HG03103 (cell line): ENCODE results near the gene CTNND2.
"Not testable (repeated sequence)": the region's sequence is repeated elsewhere in the genome, so short reads cannot be mapped to it uniquely, and the experiment has no call there.

Experiments
- ATAC-seq: cut with Tn5 transposase; IDR thresholded peaks from one replicate; pipeline ENCODE4 v1.9.1; 2021; ENCODE audit warnings: low read depth; ENCODE audit not compliant: unreplicated experiment

CTNND2 gene

GRCh38 chr5:11878814-11879213, 25.4 kb downstream of the CTNND2 start:
- ATAC-seq: no peak

DNA sequence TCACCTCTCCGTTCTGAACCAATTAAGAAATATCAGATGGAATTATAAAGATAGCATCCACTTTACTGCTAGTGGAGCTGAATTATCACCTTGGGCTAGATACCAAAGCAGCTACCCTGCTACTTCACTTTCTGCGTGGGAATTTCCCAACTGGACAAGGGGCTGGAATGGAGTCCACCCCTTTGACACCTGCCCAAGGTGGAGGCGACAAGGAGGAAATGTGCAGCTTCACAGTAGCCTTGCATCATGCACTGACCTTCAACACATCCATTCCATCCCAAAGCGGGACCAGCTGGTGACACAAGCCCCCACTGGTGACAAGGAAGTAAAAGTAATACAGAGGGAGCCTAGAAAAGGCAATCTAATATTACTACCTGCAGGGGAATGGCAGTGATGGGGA, 30.7 kb downstream of the CTNND2 start:
- ATAC-seq: no peak

DNA sequence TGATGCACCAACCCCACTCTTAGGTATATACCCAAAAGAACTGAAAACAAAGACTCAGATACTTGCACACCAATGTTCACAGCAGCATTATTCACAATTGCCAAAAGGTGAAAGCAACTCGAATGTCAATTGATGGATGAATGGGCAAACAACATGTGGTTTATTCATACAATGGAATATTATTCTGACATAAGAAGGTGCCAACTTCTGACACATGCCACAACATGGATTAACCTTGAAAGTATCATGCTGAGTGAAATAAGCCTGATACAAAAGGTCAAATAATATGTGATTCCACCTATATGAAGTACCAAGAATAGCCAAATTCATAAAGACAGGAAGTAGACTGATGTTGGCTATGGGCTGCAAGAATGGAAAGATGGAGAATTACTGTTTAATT, 35.0 kb downstream of the CTNND2 start:
- ATAC-seq: no peak

GRCh38 chr5:11863911-11864310, 40.3 kb downstream of the CTNND2 start:
- ATAC-seq: no peak

DNA sequence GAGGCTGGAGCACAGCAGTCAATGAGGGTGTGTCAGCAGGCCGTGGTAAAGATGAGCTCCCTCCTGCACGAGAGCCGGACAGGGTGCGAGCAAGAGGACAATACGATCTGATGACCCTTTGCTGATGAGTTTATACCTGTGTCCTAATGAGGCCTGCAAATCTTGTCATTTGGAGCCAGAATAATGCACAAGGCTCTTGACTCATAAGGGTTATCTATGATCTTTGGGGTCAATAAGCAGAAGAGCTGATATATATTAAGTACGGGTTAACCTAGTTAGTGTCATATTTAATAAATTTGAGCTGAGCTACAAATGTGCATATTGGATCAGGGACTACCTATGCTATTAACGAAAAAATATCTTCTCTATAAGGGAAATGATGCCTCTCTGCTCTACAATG, 46.9 kb downstream of the CTNND2 start:
- ATAC-seq: no peak

GRCh38 chr5:11854936-11855335, 49.3 kb downstream of the CTNND2 start:
- ATAC-seq: no peak

GRCh38 chr5:11853796-11854195, 50.5 kb downstream of the CTNND2 start:
- no peak for ATAC-seq

DNA sequence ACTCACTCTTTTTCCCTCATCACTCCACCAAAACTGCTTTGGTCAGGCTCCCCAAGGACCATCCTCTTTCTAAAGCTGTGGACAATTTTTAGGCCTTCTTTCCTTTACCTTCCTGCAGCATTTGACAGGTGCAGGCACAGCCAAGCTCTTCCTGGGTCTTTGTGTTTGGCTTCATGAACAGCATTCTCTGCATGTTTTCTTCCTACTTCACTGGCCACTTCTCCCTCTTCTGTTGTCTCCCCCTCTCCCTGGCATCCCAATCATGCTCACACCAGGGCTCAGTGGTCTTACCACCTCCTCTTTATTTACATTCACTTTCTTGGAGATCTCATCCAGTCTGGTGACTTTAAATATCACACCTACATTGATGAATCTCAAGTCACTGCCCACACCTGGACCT, 51.1 kb downstream of the CTNND2 start:
- no peak for ATAC-seq

GRCh38 chr5:11852717-11853087, 51.5 kb downstream of the CTNND2 start:
- no peak for ATAC-seq

GRCh38 chr5:11851965-11852716, 52.1 kb downstream of the CTNND2 start:
- ATAC-seq: no peak

DNA sequence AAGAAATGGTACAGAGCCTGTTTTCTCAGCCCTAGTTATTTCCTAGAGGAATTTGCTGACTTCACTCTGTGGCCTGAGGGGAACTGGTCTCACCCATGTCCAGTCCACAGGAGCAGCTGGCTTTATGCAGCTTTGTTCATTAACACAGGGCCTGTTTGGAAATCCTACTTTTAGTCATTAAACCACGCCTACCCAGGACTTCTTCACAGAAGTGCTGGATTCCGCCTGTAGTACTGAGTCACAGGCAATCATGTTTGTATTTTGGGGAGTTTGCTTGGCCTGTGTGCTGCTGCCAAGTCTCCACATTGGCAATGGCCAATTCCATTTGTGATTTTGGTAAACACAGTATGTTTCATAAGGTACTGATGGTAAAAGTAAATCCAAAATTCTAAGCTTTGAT, 52.8 kb downstream of the CTNND2 start:
- ATAC-seq: no peak

- ATAC-seq: not testable (repeated sequence)
These were observed 75.7 kb downstream of the CTNND2 start for GRCh38 chr5:11828566-11828965.

- no peak for ATAC-seq
These were observed 81.6 kb downstream of the CTNND2 start for GRCh38 chr5:11822598-11822997.

DNA sequence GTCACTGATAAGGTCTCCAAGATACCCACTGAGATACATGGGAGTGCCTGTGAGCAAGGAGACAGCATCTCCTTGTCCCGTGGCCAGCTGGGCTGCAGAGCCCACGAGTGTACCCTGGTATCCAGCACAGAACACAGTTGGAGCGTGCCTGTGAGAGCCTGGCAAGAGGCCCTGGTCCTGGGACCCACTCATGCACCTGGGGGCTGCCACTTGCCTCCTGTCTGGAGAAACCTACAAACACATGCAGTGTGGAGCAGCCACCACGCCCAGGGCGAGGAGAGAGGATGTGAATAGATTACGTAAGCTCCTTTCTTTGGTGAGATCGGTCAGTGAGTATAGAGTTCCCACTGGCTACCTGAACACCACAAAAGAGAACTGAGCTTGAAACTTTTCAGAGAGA, 88.3 kb downstream of the CTNND2 start:
- no peak for ATAC-seq

DNA sequence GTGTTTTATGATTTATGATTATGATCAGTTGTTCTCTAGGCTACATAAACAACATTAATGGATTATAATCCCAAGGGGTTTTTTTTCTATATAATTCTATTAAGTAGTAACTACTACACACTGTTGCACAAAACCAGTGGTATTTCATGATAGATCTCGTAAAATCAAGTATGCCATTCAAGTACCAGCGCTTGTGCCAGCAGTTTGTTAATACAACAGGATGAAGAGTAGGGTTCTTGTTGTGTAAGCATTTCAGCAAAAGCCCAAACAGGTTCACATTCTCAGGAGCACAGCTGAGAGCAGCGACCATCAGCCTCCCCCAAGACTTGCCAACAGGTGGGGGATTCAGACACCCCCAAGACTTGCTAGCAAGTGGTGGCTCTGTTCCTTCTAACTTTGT, 88.8 kb downstream of the CTNND2 start:
- no peak for ATAC-seq

- no peak for ATAC-seq
These were observed 89.9 kb downstream of the CTNND2 start for GRCh38 chr5:11814373-11814772.

GRCh38 chr5:11809407-11809806, 94.8 kb downstream of the CTNND2 start:
- ATAC-seq: no peak

DNA sequence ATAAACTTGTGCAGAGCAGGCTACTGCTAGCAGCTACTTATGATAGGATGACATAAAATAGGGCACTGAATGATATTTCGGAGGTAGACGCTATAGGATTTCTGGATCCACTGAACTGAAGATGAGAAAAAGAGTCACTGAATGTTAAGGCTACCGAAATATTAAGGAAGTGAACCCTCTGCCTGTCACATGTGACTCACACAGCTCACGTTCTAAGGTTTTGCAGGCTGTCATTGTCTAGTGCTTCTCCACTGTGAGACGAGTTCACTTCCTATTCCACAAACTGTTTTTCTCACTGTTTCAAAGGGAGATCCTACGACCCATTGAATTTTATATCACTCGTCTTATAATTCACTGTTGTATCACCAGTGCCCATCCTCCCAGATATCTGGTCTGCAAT, 100.8 kb downstream of the CTNND2 start:
- ATAC-seq: no peak

DNA sequence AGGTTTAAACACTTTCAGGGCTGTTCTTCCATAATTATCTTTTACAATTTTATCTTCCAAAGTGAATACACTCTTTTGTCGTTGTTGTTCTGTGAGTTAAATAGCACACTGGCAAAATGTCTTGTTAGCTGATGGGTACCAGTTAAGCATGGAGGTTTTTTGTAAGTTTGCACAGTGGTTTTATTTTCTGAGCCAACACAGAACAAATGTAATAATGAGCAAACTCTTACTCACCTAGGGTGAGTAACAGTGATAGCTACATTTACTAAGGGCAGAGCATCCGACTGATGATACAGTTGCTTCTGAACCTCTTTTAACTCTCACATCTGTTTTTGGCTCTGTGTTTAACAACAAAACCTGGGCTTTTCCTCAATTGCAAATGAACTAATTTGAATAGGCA, 103.2 kb downstream of the CTNND2 start:
- no peak for ATAC-seq

DNA sequence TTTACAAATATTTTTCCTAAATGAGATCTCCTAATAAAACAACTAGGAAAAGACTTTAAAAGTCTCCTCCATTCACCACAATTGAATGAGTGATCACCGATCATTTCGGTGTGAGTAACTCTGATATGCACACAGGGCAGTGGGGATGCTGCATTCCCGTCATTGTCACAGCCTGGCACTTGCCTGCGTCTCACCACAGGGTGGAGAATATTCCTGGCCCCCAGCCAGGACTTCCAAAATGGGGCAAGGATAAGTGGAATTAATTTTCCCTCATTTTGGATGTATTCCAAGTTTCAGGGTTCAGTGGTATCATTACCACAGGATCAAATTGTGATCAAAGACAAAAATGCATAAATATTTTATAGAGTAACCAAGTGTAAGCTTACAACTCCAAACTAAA, 107.1 kb downstream of the CTNND2 start:
- no peak for ATAC-seq

- no peak for ATAC-seq
These were observed 110.8 kb downstream of the CTNND2 start for GRCh38 chr5:11793396-11793795.

- no peak for ATAC-seq
These were observed 111.6 kb downstream of the CTNND2 start for GRCh38 chr5:11792621-11793020.

- no peak for ATAC-seq
These were observed 112.5 kb downstream of the CTNND2 start for GRCh38 chr5:11791792-11792191.
